ENCODE results near the gene NREP. TPM values are rescaled to one million over a fixed set of nuclear protein-coding genes. Genes with fewer than 3 reads are reported as not detected.

The NREP gene
- total and polyA plus RNA-seq, 2 experiments from 2014 or later: 681 to 981 TPM

DNA sequence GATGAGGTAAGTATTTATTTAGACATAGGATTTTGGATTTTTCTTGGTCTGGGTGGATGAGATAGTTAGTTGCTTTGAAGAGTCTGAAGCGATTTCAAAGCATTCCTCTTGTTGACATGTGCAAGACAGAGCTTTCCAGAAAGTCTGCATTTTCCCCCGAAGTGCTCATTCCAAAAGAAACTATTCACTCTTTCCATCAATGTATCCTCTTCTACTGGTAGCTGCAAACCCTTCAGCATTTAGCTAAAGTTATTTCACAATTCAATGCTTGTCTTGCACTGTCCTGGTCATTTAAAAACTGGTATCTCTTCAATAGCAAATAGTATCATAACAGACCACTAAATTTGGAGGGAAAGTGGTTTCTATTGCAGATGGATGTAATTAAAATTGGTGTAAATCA is 13.0 kb downstream of the NREP start:
- Histone ChIP-seq H3K27me3 (no peaks in the 10 kb centered on the region), H3K4me3 (no peak overlapping the region), H3K27ac (peak overlapping the region; percentile 64), H3K9me3 (ENCODE audit: low read depth) (no peaks in the 10 kb centered on the region), H3K4me1 (ENCODE audit: low read depth) (peaks cover 36% of the 10 kb centered on the region), H3K36me3 (peaks cover 2% of the 10 kb centered on the region)
- DNase-seq (ENCODE audit: low read depth in 1 of 2, low spot score in 1 of 2): peak in 1 of 2 donors; percentile 53
- TF ChIP-seq, protein P1, sequence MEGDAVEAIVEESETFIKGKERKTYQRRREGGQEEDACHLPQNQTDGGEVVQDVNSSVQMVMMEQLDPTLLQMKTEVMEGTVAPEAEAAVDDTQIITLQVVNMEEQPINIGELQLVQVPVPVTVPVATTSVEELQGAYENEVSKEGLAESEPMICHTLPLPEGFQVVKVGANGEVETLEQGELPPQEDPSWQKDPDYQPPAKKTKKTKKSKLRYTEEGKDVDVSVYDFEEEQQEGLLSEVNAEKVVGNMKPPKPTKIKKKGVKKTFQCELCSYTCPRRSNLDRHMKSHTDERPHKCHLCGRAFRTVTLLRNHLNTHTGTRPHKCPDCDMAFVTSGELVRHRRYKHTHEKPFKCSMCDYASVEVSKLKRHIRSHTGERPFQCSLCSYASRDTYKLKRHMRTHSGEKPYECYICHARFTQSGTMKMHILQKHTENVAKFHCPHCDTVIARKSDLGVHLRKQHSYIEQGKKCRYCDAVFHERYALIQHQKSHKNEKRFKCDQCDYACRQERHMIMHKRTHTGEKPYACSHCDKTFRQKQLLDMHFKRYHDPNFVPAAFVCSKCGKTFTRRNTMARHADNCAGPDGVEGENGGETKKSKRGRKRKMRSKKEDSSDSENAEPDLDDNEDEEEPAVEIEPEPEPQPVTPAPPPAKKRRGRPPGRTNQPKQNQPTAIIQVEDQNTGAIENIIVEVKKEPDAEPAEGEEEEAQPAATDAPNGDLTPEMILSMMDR (IDR thresholded peaks at IDR 0.05; ENCODE audit: low read depth, low read length): no peak

- Histone ChIP-seq H3K36me3 (peaks cover 2% of the 10 kb centered on the region), H3K4me1 (ENCODE audit: low read depth) (peaks cover 40% of the 10 kb centered on the region), H3K27me3 (no peaks in the 10 kb centered on the region), H3K27ac (peak overlapping the region; percentile 64), H3K4me3 (no peak overlapping the region), H3K9me3 (ENCODE audit: low read depth) (no peaks in the 10 kb centered on the region)
- TF ChIP-seq, protein P1 (IDR thresholded peaks at IDR 0.05; ENCODE audit: low read depth, low read length): no peak
- no peak for DNase-seq (ENCODE audit: low read depth in 1 of 2, low spot score in 1 of 2)
Measured at GRCh38 chr5:111743512-111743911, 13.5 kb downstream of the NREP start.

GRCh38 chr5:111742177-111742994 is 14.6 kb downstream of the NREP start:
- Histone ChIP-seq H3K9me3 (ENCODE audit: low read depth) (no peaks in the 10 kb centered on the region), H3K27me3 (no peaks in the 10 kb centered on the region), H3K36me3 (peaks cover 2% of the 10 kb centered on the region), H3K4me1 (ENCODE audit: low read depth) (peaks cover 52% of the 10 kb centered on the region), H3K4me3 (no peak overlapping the region), H3K27ac (peak overlapping the region; percentile 64)
- DNase-seq (ENCODE audit: low read depth in 1 of 2, low spot score in 1 of 2): peak in 1 of 2 donors; percentile 94
- TF ChIP-seq, protein P1 (IDR thresholded peaks at IDR 0.05; ENCODE audit: low read depth, low read length): no peak

GRCh38 chr5:111741278-111741677 is 15.7 kb downstream of the NREP start:
- no peaks in the 10 kb centered on the region for H3K27me3 ChIP-seq
- TF ChIP-seq, protein P1 (IDR thresholded peaks at IDR 0.05; ENCODE audit: low read depth, low read length): no peak
- H3K4me3 ChIP-seq: no peak overlapping the region
- peak overlapping the region; percentile 7 for H3K27ac ChIP-seq
- DNase-seq (ENCODE audit: low read depth in 1 of 2, low spot score in 1 of 2): no peak
- H3K4me1 ChIP-seq (ENCODE audit: low read depth): peaks cover 53% of the 10 kb centered on the region
- peaks cover 2% of the 10 kb centered on the region for H3K36me3 ChIP-seq
- no peaks in the 10 kb centered on the region for H3K9me3 ChIP-seq (ENCODE audit: low read depth)

DNA sequence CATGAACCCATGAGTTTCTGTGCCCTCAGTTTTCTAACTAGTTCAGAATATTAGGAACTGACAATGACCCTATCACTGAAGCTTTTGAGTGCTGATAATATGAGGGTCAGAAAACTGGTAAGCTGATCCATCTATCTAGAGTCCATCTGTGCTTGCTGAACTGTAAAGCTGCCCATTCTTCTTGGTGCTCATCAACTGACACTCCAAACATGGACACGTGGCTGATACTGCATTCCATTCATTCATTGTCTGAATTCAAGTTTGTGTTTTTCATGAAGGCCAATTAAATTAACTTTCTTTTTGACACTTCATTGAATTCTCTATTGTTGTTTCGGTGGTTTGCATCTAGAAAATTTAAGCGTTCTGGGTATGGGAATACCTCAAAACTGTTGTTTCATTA is 17.6 kb downstream of the NREP start:
- Histone ChIP-seq H3K4me1 (ENCODE audit: low read depth) (peaks cover 68% of the 10 kb centered on the region), H3K27me3 (no peaks in the 10 kb centered on the region), H3K9me3 (ENCODE audit: low read depth) (no peaks in the 10 kb centered on the region), H3K27ac (peak overlapping the region; percentile 45), H3K36me3 (peaks cover 11% of the 10 kb centered on the region), H3K4me3 (no peak overlapping the region)
- TF ChIP-seq, protein P1 (IDR thresholded peaks at IDR 0.05; ENCODE audit: low read depth, low read length): no peak
- DNase-seq (ENCODE audit: low read depth in 1 of 2, low spot score in 1 of 2): no peak

Data from cardiac muscle cell (in vitro differentiated cells and primary cell).